GM18909 (cell line): Measurements from ENCODE around the gene CKM.

ENCODE experiments used
- ATAC-seq: cut with Tn5 transposase; IDR thresholded peaks from one replicate; pipeline ENCODE4 v1.9.1; 2021; ENCODE audit warnings: mild to moderate bottlenecking; ENCODE audit not compliant: unreplicated experiment, poor library complexity

Gene CKM

DNA sequence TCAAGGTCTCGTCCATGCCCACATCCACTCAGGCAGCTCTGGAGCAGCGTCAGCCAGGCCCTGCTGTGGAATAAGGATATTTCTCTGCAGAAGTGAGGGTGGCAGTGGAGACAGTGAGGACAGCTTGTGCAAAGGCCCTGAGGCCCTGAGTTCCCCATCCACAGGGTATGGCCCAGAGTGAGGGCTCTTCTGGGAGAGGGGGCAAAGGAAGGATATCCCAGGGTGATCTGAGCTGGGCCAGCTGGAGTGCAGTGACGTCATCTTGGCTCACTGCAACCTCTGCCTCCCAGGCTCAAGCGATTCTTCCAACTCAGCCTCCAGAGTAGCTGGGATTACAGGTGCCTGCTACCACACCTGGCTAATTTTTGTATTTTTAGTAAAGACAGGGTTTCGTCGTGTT lies 60.1 kb downstream of the CKM start:
- ATAC-seq = no peak

DNA sequence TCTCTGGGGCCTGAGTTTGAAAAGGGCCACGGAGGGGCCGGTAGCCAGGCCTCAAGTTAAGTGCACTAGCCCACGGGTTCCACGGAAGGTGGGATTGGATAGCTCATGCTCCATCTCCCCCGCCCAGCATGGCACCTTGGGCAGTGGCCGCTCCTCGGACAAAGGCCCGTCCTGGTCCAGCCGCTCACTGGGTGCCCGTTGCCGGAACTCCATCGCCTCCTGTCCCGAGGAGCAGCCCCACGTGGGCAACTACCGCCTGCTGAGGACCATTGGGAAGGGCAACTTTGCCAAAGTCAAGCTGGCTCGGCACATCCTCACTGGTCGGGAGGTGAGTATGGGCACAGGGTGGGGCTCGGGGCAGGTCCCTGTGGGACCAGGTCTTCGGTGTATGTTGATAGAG lies 63.8 kb downstream of the CKM start:
- ATAC-seq = no peak

DNA sequence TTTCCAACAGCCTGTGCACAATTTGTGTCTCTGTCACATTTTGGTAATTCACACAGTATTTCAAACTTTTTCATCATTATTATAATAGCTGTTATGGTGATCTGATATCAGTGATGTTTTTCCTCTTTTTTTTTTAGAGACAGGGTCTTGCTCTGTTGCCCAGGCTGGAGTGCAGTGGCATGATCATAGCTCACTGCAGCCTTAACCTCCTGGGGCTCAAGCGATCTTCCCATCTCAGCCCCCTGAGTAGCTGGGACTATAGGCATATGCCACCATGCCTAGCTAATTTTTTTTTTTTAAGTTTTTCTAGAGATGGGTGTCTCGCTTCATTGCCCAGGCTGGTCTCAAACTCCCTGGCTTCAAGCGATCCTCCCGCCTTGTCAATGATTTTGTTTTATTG lies 65.8 kb downstream of the CKM start:
- no peak for ATAC-seq
